GM10266 (cell line): Measurements from ENCODE around the gene ZNF775.

Source experiments
- DNase-seq: peaks from one replicate; pipeline ENCODE4 v3.0.0; 2012; ENCODE audit errors: extremely low spot score
- CTCF ChIP-seq: IDR thresholded peaks from 2 replicates; pipeline ENCODE4 v1.5.1; 2012; ENCODE audit warnings: mild to moderate bottlenecking, low read depth; ENCODE audit not compliant: control insufficient read depth, insufficient read depth; ENCODE audit errors: missing control alignments

Gene ZNF775

GRCh38 chr7:150346922-150347321 lies 32.2 kb upstream of the ZNF775 start:
- no peak for TF ChIP-seq CTCF
- DNase-seq = no peak

GRCh38 chr7:150351587-150352194 lies 27.4 kb upstream of the ZNF775 start:
- no peak for TF ChIP-seq CTCF
- DNase-seq = no peak

GRCh38 chr7:150355666-150356059 lies 23.5 kb upstream of the ZNF775 start:
- no peak for DNase-seq

GRCh38 chr7:150356265-150356897 lies 22.7 kb upstream of the ZNF775 start:
- no peak for DNase-seq
- peak; percentile 47 for TF ChIP-seq CTCF

More at GRCh38 chr7:150355666-150356059, 23.5 kb upstream of the ZNF775 start:
- no peak for TF ChIP-seq CTCF

- DNase-seq = no peak
- TF ChIP-seq CTCF = no peak
These were observed 21.9 kb upstream of the ZNF775 start for GRCh38 chr7:150357270-150357669.

GRCh38 chr7:150357771-150358427 lies 21.2 kb upstream of the ZNF775 start:
- no peak for DNase-seq
- no peak for TF ChIP-seq CTCF

GRCh38 chr7:150358433-150358832 lies 20.7 kb upstream of the ZNF775 start:
- no peak for TF ChIP-seq CTCF
- no peak for DNase-seq
